GM18868 (cell line): ENCODE data around the gene IDI1.
"Not testable (repeated sequence)": the region's sequence is repeated elsewhere in the genome, so short reads cannot be mapped to it uniquely, and the experiment has no call there.

Experiments used
- ATAC-seq: cut with Tn5 transposase; IDR thresholded peaks from one replicate; pipeline ENCODE4 v1.9.1; 2021; ENCODE audit warnings: mild to moderate bottlenecking, moderate library complexity; ENCODE audit not compliant: unreplicated experiment

The IDI1 gene

GRCh38 chr10:1064964-1065247 lies 16.0 kb upstream of the IDI1 start:
- ATAC-seq: no peak

- no peak for ATAC-seq
Observed at GRCh38 chr10:1063232-1063865, 14.4 kb upstream of the IDI1 start.

- no peak for ATAC-seq
Observed at GRCh38 chr10:1061930-1062774, 13.2 kb upstream of the IDI1 start.

GRCh38 chr10:1059902-1060301 lies 11.0 kb upstream of the IDI1 start:
- ATAC-seq: no peak

GRCh38 chr10:1058017-1058416 lies 9.1 kb upstream of the IDI1 start:
- no peak for ATAC-seq

GRCh38 chr10:1057106-1057657 lies 8.3 kb upstream of the IDI1 start:
- no peak for ATAC-seq

- peak; percentile 95 for ATAC-seq
Observed at GRCh38 chr10:1056326-1057105, 7.6 kb upstream of the IDI1 start, which contains the start of gene WDR37. TSS of gene WDR37 (plus strand) at chr10:1056385. CDS start at chr10:1072156, 15,771 bp downstream.

GRCh38 chr10:1054684-1055083 lies 5.8 kb upstream of the IDI1 start:
- no peak for ATAC-seq

GRCh38 chr10:1050554-1050953 lies 1.6 kb upstream of the IDI1 start:
- no peak for ATAC-seq

GRCh38 chr10:1050145-1050544 lies 1.2 kb upstream of the IDI1 start:
- ATAC-seq: no peak

- ATAC-seq: no peak
Observed at GRCh38 chr10:1049425-1049958, 573 bp upstream of the IDI1 start.

- ATAC-seq: no peak
Observed at GRCh38 chr10:1048349-1048731, 579 bp downstream of the IDI1 start.

GRCh38 chr10:1047937-1048336 lies 982 bp downstream of the IDI1 start:
- ATAC-seq: no peak

- ATAC-seq: no peak
Observed at GRCh38 chr10:1045415-1045814, 3.5 kb downstream of the IDI1 start.

- ATAC-seq: no peak
Observed at GRCh38 chr10:1044964-1045363, 4.0 kb downstream of the IDI1 start.

- no peak for ATAC-seq
Observed at GRCh38 chr10:1044146-1044545, 4.8 kb downstream of the IDI1 start.

- ATAC-seq: peak; percentile 68
Observed at GRCh38 chr10:1043532-1043995, 5.4 kb downstream of the IDI1 start.

- no peak for ATAC-seq
Observed at GRCh38 chr10:1041514-1041913, 7.4 kb downstream of the IDI1 start.

- ATAC-seq: no peak
Observed at GRCh38 chr10:1040133-1040532, 8.8 kb downstream of the IDI1 start.

- ATAC-seq: not testable (repeated sequence)
Observed at GRCh38 chr10:1038769-1039168, 10.2 kb downstream of the IDI1 start.

GRCh38 chr10:1037098-1037497 lies 11.8 kb downstream of the IDI1 start:
- no peak for ATAC-seq
